AG09309 (cell line): ENCODE results near the gene IFNA2.

Source experiments
- DNase-seq: peaks from one replicate; pipeline ENCODE4 v3.0.0-alpha.2; 2010; ENCODE audit warnings: low read depth
- H3K4me3 ChIP-seq: 2 replicates; pipeline ENCODE4 v1.5.1; 2011; ENCODE audit warnings: mild to moderate bottlenecking, low read depth, low read length, moderate library complexity; ENCODE audit not compliant: control insufficient read depth
- CTCF ChIP-seq: IDR thresholded peaks from 2 replicates; pipeline ENCODE4 v1.5.1; 2011; ENCODE audit warnings: mild to moderate bottlenecking, low read depth, low read length, inconsistent platforms; ENCODE audit not compliant: insufficient read depth, control insufficient read depth; ENCODE audit errors: missing control alignments

Gene IFNA2

GRCh38 chr9:21415493-21416267 is 30.5 kb upstream of the IFNA2 start:
- H3K4me3 ChIP-seq = no peak overlapping the region
- TF ChIP-seq CTCF = no peak
- DNase-seq = no peak

GRCh38 chr9:21414220-21414940 is 29.2 kb upstream of the IFNA2 start:
- no peak for DNase-seq

GRCh38 chr9:21413624-21414023 is 28.4 kb upstream of the IFNA2 start:
- peak; percentile 34 for TF ChIP-seq CTCF
- no peak overlapping the region for H3K4me3 ChIP-seq
- DNase-seq = no peak

More at GRCh38 chr9:21414220-21414940, 29.2 kb upstream of the IFNA2 start:
- H3K4me3 ChIP-seq = no peak overlapping the region
- TF ChIP-seq CTCF = no peak

- TF ChIP-seq CTCF = no peak
- DNase-seq = no peak
- H3K4me3 ChIP-seq = no peak overlapping the region
These were observed 28.0 kb upstream of the IFNA2 start for GRCh38 chr9:21413151-21413550.

GRCh38 chr9:21412107-21412506 is 26.9 kb upstream of the IFNA2 start:
- no peak overlapping the region for H3K4me3 ChIP-seq
- no peak for TF ChIP-seq CTCF
- no peak for DNase-seq

- DNase-seq = no peak
- no peak for TF ChIP-seq CTCF
- no peak within 1 kb of the TSS for H3K4me3 ChIP-seq
These were observed 23.6 kb upstream of the IFNA2 start, which contains the start of gene IFNA8 for GRCh38 chr9:21408817-21409216. Gene IFNA8 (plus strand): TSS chr9:21409117. CDS start chr9:21409177, 60 bp downstream.
